ENCODE measurements around the gene HIGD2A.
A peak's percentile ranks its signal among the peaks of the same experiment; 100 is the strongest.

HIGD2A gene

GRCh38 chr5:176415952-176416924, 27.7 kb downstream of the HIGD2A start, which contains the start of gene CLTB:
Gene CLTB, minus strand, starts transcription at chr5:176416539. Its CDS starts 176 bp downstream, at chr5:176416363.
- peak; percentile 88 for DNase-seq (ENCODE audit: low spot score)

- no peak for DNase-seq (ENCODE audit: low spot score)
Observed at GRCh38 chr5:176416965-176417364, 28.4 kb downstream of the HIGD2A start.

GRCh38 chr5:176418251-176418650, 29.7 kb downstream of the HIGD2A start:
- no peak for DNase-seq (ENCODE audit: low spot score)

GRCh38 chr5:176420086-176420485, 31.5 kb downstream of the HIGD2A start:
- no peak for DNase-seq (ENCODE audit: low spot score)

GRCh38 chr5:176420972-176421544, 32.5 kb downstream of the HIGD2A start:
- DNase-seq (ENCODE audit: low spot score), result no peak

- no peak for DNase-seq (ENCODE audit: low spot score)
Observed at GRCh38 chr5:176424181-176424580, 35.6 kb downstream of the HIGD2A start.

- no peak for DNase-seq (ENCODE audit: low spot score)
Observed at GRCh38 chr5:176425138-176425537, 36.6 kb downstream of the HIGD2A start.

- no peak for DNase-seq (ENCODE audit: low spot score)
Observed at GRCh38 chr5:176425791-176426190, 37.2 kb downstream of the HIGD2A start.

- no peak for DNase-seq (ENCODE audit: low spot score)
Observed at GRCh38 chr5:176426876-176427275, 38.3 kb downstream of the HIGD2A start.

GRCh38 chr5:176427971-176428370, 39.4 kb downstream of the HIGD2A start:
- no peak for DNase-seq (ENCODE audit: low spot score)

GRCh38 chr5:176429972-176430371, 41.4 kb downstream of the HIGD2A start:
- DNase-seq (ENCODE audit: low spot score), result peak; percentile 22

- no peak for DNase-seq (ENCODE audit: low spot score)
Observed at GRCh38 chr5:176432707-176433106, 44.2 kb downstream of the HIGD2A start.

- DNase-seq (ENCODE audit: low spot score), result peak; percentile 35
Observed at GRCh38 chr5:176436656-176437055, 48.1 kb downstream of the HIGD2A start.

- DNase-seq (ENCODE audit: low spot score), result no peak
Observed at GRCh38 chr5:176438959-176439757, 50.6 kb downstream of the HIGD2A start.

Measured in NAMALWA (cell line).